Hematopoietic multipotent progenitor cell treated with erythropoietin and hydrocortisone succinate and interleukin-3 and kit ligand, for 17 days (in vitro differentiated cells): ENCODE data around the gene RAD51B.
A peak's percentile ranks its signal among the peaks of the same experiment; 100 is the strongest.
"Not testable (repeated sequence)": the region's sequence is repeated elsewhere in the genome, so short reads cannot be mapped to it uniquely, and the experiment has no call there.

Source experiments
- DNase-seq: peaks from one replicate; pipeline ENCODE4 v3.0.0-alpha.2; 2015; ENCODE audit warnings: low spot score

Gene RAD51B

GRCh38 chr14:68176687-68177086 lies 357.1 kb downstream of the RAD51B start:
- no peak for DNase-seq

- no peak for DNase-seq
These were observed 358.1 kb downstream of the RAD51B start for GRCh38 chr14:68177728-68178127.

- no peak for DNase-seq
These were observed 358.7 kb downstream of the RAD51B start for GRCh38 chr14:68178282-68178681.

GRCh38 chr14:68181519-68182326 lies 362.1 kb downstream of the RAD51B start:
- no peak for DNase-seq

DNA sequence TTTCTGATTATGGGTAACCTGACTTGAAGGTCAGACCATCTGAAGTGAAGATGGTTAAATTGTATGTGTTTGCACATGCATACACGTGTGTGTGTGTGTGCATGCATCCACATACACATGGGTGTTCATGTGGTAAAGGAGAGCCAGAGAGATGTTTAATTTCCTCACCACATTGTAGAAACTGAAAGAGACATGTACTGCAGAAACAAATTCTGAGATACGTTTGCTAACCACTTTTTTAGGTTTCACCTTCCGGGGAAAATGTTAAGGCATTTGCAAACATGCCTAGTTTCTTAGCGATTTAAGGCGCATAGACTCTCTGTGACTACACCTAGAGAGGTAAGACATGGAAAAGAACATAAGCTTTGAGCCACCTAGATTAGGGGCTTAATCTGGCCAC lies 362.9 kb downstream of the RAD51B start:
- no peak for DNase-seq

DNA sequence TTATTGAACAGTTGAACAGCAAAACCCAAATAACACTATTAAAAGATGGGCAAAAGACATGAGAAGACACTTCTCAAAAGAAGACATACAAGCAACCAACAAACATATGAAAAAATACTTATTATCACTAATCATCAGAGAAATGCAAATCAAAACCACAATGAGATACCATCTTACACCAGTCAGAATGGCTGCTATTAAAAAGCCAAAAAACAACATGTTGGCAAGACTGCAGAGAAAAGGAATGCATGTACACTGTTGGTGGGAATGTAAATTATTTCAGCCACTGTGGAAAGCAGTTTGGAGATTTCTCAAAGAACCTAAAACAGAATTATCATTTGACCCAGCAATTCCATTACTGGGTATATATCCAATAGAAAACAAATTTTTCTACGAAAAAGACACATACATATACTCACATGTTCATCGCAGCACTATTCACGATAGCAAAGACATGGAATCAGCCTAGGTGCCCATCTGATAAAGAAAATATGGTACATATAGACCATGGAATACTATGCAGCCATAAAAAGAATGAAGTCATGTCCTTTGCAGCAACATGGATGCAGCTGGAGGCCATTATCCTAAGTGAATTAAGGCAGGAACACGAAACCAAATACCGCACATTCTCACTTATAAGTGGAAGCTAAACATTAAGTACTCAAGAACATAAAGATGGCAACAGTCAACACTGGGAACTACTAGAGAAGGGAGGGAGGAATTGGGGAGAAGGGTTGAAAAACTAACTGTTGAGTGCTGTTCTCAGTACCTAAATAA lies 367.1 kb downstream of the RAD51B start:
- not testable (repeated sequence) for DNase-seq

GRCh38 chr14:68188174-68188573 lies 368.6 kb downstream of the RAD51B start:
- DNase-seq, result no peak

DNA sequence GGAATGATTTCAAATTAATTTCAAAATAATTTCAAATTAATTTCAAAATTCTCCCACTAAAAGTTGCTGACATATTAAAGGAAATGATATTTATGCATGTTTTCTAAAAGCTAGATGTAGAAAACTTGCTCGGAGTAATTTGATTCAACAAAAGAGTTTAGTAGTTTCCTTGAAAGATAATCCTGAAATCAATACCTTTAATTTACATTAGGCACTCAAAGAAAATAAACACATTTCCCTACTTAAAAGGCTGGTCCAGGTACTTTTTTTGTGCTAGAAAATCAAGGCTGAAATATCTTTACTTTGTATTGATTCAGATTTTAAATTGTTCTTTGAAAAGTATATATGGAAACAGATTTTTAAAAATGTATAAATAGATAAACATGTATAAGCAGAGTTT lies 370.5 kb downstream of the RAD51B start:
- no peak for DNase-seq

DNA sequence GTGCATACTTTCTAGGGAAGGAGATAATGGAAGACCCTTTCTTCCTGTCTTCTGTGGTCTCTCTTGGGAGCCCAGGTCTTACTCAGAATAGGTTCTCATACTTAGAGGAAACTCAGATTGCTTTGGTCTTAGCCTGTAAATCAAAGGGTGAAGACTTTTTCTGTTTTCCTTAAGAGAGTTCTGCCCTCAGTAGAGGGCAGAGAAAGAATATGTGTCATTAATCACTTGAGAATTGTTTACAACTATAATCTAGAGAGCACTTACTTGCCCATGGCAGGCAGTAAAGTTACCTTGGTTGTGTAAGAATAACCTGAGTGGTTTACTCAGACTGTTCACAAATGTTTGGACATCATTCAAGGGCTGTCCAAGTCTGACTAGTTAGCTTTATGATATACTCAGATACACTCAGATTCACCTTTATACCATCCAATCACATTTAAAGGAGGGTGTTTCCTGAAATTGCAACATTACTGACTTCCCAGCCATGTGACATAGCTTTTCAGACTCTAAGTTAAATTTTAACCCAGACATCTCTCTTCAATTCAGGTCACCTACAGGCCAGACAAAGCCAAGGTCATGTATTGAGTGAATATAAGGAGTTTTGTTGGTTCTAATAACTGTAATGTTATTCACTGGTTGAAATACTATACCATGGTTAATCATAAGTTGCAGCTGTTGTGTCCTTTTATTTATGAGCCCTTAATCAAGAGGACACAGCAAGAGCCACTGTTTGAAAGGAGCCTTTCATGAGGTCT lies 372.2 kb downstream of the RAD51B start:
- DNase-seq, result no peak

- no peak for DNase-seq
These were observed 373.4 kb downstream of the RAD51B start for GRCh38 chr14:68192935-68193334.

DNA sequence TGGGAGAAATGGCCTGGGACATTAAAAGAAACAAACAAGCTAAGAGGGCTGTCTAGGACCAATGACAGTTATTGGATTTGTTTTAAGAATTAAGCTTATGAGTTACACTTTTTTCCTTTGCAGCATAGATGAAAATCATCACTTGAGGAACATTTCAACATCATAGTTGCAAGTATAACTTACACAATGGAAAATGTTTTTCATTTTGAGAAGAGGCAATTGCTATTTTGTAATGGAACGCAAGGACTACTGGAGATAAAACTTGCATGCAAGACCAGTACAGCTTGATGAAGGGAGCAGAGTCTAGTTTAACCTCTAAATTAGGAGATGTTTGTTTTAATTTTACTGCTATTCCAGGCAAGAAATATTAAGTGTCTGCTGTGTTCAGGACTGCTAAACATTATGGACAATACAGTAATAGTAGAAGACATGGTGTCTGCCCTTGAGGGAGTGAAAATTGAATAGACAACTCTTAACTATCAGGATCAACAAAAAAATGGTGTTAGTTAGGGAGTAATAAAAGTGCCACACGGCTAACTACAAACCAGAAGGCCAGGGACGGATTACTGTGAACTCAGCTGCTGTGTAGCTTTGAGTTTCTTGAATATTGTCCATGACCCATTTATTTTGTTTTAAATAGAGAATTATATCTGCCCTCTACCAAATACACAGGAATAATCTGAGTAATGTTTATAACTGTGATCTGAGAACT lies 374.5 kb downstream of the RAD51B start:
- no peak for DNase-seq

GRCh38 chr14:68195126-68195525 lies 375.5 kb downstream of the RAD51B start:
- DNase-seq, result no peak

GRCh38 chr14:68198713-68199495 lies 379.3 kb downstream of the RAD51B start:
- no peak for DNase-seq

DNA sequence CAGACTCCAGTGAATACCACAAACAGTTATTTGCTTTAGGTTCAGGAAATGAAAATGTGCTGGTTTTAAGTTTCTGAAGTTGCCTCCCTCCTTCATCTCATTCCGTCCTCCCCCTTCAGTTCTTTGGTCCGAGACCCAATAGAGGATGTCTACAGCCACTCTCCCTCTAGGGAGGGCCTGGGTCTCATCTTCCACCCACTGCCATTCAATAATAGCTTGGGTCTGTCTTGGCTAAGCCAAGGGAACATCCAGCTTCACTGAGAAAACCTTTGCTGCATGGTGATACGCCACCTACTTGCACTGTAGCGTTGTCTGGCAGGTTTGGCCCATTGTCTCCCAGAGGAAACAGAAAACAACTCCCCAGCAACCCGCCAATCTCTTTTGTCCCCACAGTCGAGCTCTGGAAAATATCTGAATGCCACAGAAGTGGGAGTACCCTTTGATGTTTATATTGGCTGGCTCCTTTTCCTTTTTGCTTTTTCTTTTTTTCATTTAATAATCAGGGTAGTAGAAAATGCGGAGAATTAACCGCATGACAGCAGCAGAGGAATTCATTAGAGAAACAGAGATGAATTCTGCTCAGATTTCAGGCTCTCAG lies 380.1 kb downstream of the RAD51B start:
- DNase-seq, result no peak

- DNase-seq, result no peak
These were observed 384.3 kb downstream of the RAD51B start for GRCh38 chr14:68203871-68204270.

DNA sequence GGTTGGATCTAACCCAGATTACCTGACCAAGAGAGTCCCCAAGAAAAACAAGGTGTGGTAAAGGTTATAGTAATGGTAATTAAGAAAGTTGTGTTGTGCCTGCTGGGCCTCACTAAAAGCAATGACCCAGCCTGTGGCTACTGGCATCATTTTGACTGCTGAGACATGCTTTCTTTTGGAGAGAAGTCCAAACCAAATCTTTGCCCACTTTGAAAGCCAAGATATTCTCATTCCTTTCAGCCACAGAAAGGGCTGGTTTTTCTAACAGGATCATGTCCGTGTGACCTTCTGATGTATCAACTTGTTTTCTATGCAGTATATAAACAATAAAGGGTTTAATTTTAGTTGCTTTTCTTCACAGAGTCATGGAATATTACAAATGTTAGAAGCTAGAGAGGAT lies 388.6 kb downstream of the RAD51B start:
- no peak for DNase-seq

DNA sequence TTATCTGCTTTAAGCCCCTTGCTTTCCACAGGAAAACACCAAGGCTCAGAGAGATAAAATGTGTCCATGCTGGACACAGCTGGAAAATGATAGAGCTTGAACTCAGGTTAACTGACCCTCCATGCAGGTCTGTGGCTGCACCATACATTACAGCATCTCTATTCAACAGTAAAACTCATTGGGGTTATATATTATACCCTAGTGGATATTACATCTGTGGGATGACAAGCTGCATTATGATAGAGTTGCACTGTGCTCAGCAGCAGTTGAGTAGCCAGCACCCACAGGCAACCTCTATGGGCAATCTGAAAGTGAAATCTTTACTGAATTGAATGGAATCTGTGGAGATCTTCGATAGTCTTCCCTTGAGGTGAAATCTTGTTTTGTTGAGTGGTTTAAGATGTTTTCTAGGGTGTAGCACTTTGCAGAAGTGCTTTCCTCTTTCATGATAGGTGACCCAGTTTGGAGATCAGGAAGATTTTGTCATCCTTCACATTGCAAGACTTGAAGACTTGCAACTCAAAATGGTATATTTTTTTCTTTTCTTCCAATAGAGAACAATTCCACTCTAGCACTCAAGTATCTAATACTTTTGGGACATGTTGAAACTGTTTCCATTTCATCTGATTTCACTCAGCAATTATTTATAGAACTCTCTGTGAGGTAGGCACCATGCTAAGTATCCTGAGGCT lies 389.2 kb downstream of the RAD51B start:
- DNase-seq, result no peak

- DNase-seq, result peak; percentile 27
These were observed 391.2 kb downstream of the RAD51B start for GRCh38 chr14:68210729-68211299.

GRCh38 chr14:68211421-68211820 lies 391.8 kb downstream of the RAD51B start:
- DNase-seq, result no peak

DNA sequence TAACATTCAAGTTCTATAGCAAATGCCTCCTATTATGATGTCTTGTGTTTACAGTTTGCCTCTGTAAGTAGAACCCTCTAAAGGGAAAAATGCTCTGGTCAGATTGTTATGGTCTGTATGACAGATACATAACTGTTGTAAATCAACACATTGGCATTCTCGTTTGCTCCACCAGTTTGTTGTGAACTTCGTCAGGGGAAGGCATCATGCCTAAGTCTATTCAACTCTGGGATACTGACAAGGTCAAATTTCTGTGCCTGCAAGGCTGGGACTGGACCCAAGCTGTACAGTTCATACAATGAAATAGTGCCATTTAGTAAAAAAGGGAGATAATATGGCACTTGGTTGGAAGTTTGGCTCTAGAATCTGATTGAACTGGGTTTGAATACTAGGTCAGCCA lies 392.3 kb downstream of the RAD51B start:
- no peak for DNase-seq
